Neural progenitor cell (in vitro differentiated cells): ENCODE data around the gene C1orf210. TPM values are rescaled to one million over a fixed set of nuclear protein-coding genes. Genes with fewer than 3 reads are reported as not detected.

Experiments
- DNase-seq: peaks from one replicate; pipeline ENCODE4 v3.0.0-alpha.2; 2016; ENCODE audit warnings: low spot score
- H2AFZ ChIP-seq: fragments of 200-600 bp; sonication (generic); replicated peaks from 2 replicates; pipeline ENCODE4 v1.6.1; 2016; ENCODE audit warnings: antibody characterized with exemption
- H3F3A ChIP-seq: fragments of 200-600 bp; sonication (generic); 2 replicates; pipeline ENCODE4 v1.6.1; 2016; ENCODE audit warnings: antibody characterized with exemption, low read depth
- H3K27ac ChIP-seq: fragments of 200-600 bp; sonication (generic); 2 replicates; pipeline ENCODE4 v1.5.1; 2016; ENCODE audit warnings: mild to moderate bottlenecking
- H3K27me3 ChIP-seq: fragments of 200-600 bp; sonication (generic); 2 replicates; pipeline ENCODE4 v1.6.1; 2016; ENCODE audit warnings: mild to moderate bottlenecking, moderate library complexity
- H3K36me3 ChIP-seq: fragments of 200-600 bp; sonication (generic); 2 replicates; pipeline ENCODE4 v1.5.1; 2016
- H3K4me1 ChIP-seq: fragments of 200-600 bp; sonication (generic); 2 replicates; pipeline ENCODE4 v1.6.1; 2016; ENCODE audit warnings: mixed run types
- H3K4me2 ChIP-seq: fragments of 200-600 bp; sonication (generic); 2 replicates; pipeline ENCODE4 v1.6.1; 2016
- H3K4me3 ChIP-seq: fragments of 200-600 bp; sonication (generic); 2 replicates; pipeline ENCODE4 v1.5.1; 2016
- H3K79me2 ChIP-seq: fragments of 200-600 bp; sonication (generic); 2 replicates; pipeline ENCODE4 v1.6.1; 2016; ENCODE audit warnings: low read depth
- H3K9ac ChIP-seq: fragments of 200-600 bp; sonication (generic); 2 replicates; pipeline ENCODE4 v1.6.1; 2016
- H3K9me3 ChIP-seq: fragments of 200-600 bp; sonication (generic); 2 replicates; pipeline ENCODE4 v1.5.1; 2016; ENCODE audit warnings: low read depth
- H4K20me1 ChIP-seq: fragments of 200-600 bp; sonication (generic); 2 replicates; pipeline ENCODE4 v1.6.1; 2016; ENCODE audit warnings: low read depth
- H3K27ac Mint-ChIP-seq: 3 replicates; pipeline ENCODE4 v1.8.0; 2021; ENCODE audit warnings: mixed read lengths
- H3K27me3 Mint-ChIP-seq: 2 replicates; pipeline ENCODE4 v1.8.0; 2022; ENCODE audit warnings: low read depth, mild to moderate bottlenecking, inconsistent platforms, moderate library complexity, mixed read lengths; ENCODE audit not compliant: insufficient read depth
- H3K36me3 Mint-ChIP-seq: 3 replicates; pipeline ENCODE4 v1.8.0; 2021; ENCODE audit warnings: mixed read lengths
- H3K4me1 Mint-ChIP-seq: 3 replicates; pipeline ENCODE4 v1.8.0; 2021; ENCODE audit warnings: mixed read lengths
- H3K4me3 Mint-ChIP-seq: 3 replicates; pipeline ENCODE4 v1.8.0; 2021; ENCODE audit warnings: mild to moderate bottlenecking, moderate library complexity, mixed read lengths
- H3K9me3 Mint-ChIP-seq: 3 replicates; pipeline ENCODE4 v1.8.0; 2020; ENCODE audit warnings: mixed read lengths
- EZH2 ChIP-seq: fragments of 200-600 bp; sonication (generic); IDR thresholded peaks from 2 replicates; pipeline ENCODE4 v1.6.1; 2017; ENCODE audit warnings: antibody characterized with exemption, mild to moderate bottlenecking, moderate library complexity
- EZH2phosphoT487 ChIP-seq: fragments of 200-600 bp; sonication (generic); IDR thresholded peaks from 2 replicates; pipeline ENCODE4 v1.6.1; 2017; ENCODE audit warnings: antibody characterized with exemption
- total RNA-seq: library from RNA; depleted of rRNA; stranded (reverse); fragments of >200 nt; gene quantifications from 2 replicates; pipeline ENCODE4 v1.2.3, GENCODE V29; 2015; ENCODE audit warnings: low replicate concordance
- TF ChIP-seq, protein P1 (sequence below): fragments of 200-600 bp; sonication (generic); IDR thresholded peaks from 2 replicates; pipeline ENCODE4 v1.5.1; 2017; ENCODE audit warnings: antibody characterized with exemption, mild to moderate bottlenecking

C1orf210 gene
- total RNA-seq, 1 donor from 2014 or later = not detected

DNA sequence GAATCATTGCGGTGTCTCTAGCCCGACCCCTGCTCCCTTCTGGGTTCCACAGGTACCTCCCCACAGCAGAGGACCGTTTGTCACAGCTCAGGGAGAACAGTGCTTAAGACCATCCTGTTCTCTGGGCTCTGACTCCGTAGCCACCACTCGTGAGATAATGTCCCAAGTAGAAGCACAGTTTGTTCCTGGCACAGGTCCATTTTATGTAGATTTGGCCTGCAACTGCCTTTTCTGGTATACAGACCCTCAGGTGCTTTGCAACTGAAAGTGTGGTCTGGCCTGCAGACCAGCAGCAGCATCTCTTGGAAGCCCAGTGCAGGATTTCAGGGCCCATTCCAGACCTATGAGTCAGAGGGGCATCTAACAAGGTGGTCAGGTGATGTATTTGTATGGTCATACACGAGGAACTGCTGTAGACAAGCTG lies 44.0 kb downstream of the C1orf210 start:
- Histone ChIP-seq H3K36me3 (no peaks in the 10 kb centered on the region), H3K27me3 (no peaks in the 10 kb centered on the region), H2AFZ (no peak overlapping the region), H3F3A (no peaks in the 10 kb centered on the region), H3K4me1 (no peaks in the 10 kb centered on the region), H3K9ac (no peak overlapping the region), H3K4me2 (no peak overlapping the region), H4K20me1 (no peaks in the 10 kb centered on the region), H3K79me2 (no peaks in the 10 kb centered on the region), H3K4me3 (no peak overlapping the region), H3K27ac (no peak overlapping the region), H3K9me3 (peaks cover 9% of the 10 kb centered on the region)
- H3K27me3 Mint-ChIP-seq = peaks cover 2% of the 10 kb centered on the region
- TF ChIP-seq EZH2 (no peak), EZH2phosphoT487 (no peak)
- TF ChIP-seq, protein P1, sequence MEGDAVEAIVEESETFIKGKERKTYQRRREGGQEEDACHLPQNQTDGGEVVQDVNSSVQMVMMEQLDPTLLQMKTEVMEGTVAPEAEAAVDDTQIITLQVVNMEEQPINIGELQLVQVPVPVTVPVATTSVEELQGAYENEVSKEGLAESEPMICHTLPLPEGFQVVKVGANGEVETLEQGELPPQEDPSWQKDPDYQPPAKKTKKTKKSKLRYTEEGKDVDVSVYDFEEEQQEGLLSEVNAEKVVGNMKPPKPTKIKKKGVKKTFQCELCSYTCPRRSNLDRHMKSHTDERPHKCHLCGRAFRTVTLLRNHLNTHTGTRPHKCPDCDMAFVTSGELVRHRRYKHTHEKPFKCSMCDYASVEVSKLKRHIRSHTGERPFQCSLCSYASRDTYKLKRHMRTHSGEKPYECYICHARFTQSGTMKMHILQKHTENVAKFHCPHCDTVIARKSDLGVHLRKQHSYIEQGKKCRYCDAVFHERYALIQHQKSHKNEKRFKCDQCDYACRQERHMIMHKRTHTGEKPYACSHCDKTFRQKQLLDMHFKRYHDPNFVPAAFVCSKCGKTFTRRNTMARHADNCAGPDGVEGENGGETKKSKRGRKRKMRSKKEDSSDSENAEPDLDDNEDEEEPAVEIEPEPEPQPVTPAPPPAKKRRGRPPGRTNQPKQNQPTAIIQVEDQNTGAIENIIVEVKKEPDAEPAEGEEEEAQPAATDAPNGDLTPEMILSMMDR = no peak
- H3K4me3 Mint-ChIP-seq = no peak overlapping the region
- H3K4me1 Mint-ChIP-seq = no peaks in the 10 kb centered on the region
- DNase-seq = no peak
- H3K9me3 Mint-ChIP-seq = peaks cover 15% of the 10 kb centered on the region
- no peak overlapping the region for H3K27ac Mint-ChIP-seq
- H3K36me3 Mint-ChIP-seq = no peaks in the 10 kb centered on the region

DNA sequence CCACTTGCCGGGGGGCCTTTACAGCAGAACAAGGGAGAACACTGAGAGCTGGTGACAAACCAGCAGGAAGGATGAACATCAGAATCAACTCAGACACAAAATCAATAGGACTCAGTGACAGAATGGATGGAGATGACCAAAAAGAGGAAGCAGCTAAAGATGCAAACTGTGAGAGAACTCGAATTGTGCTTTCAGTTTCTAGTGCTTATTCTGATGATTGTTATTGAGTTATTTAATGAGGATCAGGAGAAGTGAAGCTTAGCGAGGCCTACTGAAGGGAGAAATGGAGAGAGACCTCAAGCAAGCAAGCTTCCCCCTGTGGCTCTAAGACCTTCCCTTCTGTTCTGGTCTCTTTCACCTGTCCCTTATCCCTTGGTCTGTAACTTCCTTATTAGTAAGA lies 45.9 kb downstream of the C1orf210 start:
- no peaks in the 10 kb centered on the region for H3K9me3 ChIP-seq
- H3K4me3 Mint-ChIP-seq = no peak overlapping the region

DNA sequence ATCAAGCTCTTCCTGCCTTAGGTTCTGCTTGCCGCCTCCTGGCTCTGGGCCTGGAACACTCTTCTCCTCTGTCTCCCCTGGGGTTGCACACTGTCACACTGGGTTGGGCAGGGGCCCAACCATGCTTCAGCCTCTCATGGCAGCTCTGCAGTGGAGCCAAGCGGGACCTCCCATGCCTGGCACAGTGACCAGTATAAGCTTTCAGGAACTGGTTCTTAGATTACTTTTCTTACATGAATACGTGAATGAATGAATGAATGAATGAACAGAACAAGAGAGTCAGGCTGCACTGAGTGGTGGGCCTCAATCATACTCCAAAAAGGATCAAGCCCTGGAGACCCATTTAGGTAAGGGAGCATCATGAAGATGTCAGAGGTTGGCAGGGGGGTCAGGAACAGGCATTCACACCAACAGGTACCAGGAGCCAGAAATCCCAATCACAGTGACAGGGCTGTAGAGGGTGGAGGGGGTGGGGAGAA lies 46.4 kb downstream of the C1orf210 start:
- no peak for DNase-seq
- H3K9ac ChIP-seq = no peak overlapping the region
- Mint-ChIP-seq H3K9me3 (peaks cover 3% of the 10 kb centered on the region), H3K27ac (no peak overlapping the region), H3K4me1 (no peaks in the 10 kb centered on the region), H3K36me3 (no peaks in the 10 kb centered on the region), H3K4me3 (no peak overlapping the region), H3K27me3 (peaks cover 2% of the 10 kb centered on the region)
- no peaks in the 10 kb centered on the region for H3K79me2 ChIP-seq
- H3K27ac ChIP-seq = no peak overlapping the region
- H2AFZ ChIP-seq = no peak overlapping the region
- TF ChIP-seq EZH2phosphoT487 = no peak
- no peak for TF ChIP-seq EZH2
- TF ChIP-seq, protein P1 = no peak
- H3K4me2 ChIP-seq = no peak overlapping the region
- H3K36me3 ChIP-seq = no peaks in the 10 kb centered on the region
- no peaks in the 10 kb centered on the region for H3K4me1 ChIP-seq
- H3K4me3 ChIP-seq = no peak overlapping the region
- H4K20me1 ChIP-seq = no peaks in the 10 kb centered on the region
- no peaks in the 10 kb centered on the region for H3F3A ChIP-seq
- no peaks in the 10 kb centered on the region for H3K27me3 ChIP-seq
- no peaks in the 10 kb centered on the region for H3K9me3 ChIP-seq

More for the DNA sequence above, 45.9 kb downstream of the C1orf210 start:
- Histone ChIP-seq H3K4me3 (no peak overlapping the region), H3F3A (no peaks in the 10 kb centered on the region), H3K9ac (no peak overlapping the region), H3K36me3 (no peaks in the 10 kb centered on the region), H3K4me1 (no peaks in the 10 kb centered on the region), H4K20me1 (no peaks in the 10 kb centered on the region), H2AFZ (no peak overlapping the region), H3K79me2 (no peaks in the 10 kb centered on the region), H3K27ac (no peak overlapping the region), H3K27me3 (no peaks in the 10 kb centered on the region), H3K4me2 (no peak overlapping the region)
- Mint-ChIP-seq H3K4me1 (no peaks in the 10 kb centered on the region), H3K36me3 (no peaks in the 10 kb centered on the region), H3K27ac (no peak overlapping the region), H3K9me3 (peaks cover 5% of the 10 kb centered on the region), H3K27me3 (peaks cover 2% of the 10 kb centered on the region)
- no peak for DNase-seq
- TF ChIP-seq EZH2 = no peak
- TF ChIP-seq, protein P1 = no peak
